GM18873 (cell line): ENCODE results near the gene EYS.

Experiments used
- ATAC-seq: cut with Tn5 transposase; IDR thresholded peaks from one replicate; pipeline ENCODE4 v1.9.1; 2021; ENCODE audit warnings: mild to moderate bottlenecking, moderate library complexity, moderate number of reproducible peaks; ENCODE audit not compliant: unreplicated experiment, low FRiP score

EYS gene

DNA sequence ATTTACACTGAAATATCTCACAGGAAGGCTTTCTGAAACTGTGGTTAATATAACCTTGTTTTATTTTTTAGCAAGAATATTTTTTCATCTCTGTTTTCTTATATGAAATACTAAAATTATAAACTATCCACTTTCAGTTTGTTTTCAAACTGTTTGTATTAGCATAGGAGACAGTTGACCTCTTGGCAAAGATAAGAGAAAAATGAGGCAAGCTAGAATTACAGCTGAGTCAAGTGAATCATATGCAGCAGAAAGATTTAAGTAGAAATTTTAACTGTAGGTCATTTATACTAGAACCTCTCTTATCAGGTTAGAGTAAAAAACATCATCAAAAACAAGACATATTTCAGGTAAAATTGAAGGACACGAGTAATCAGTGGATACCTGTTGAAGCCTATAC lies 1278.8 kb downstream of the EYS start:
- no peak for ATAC-seq

DNA sequence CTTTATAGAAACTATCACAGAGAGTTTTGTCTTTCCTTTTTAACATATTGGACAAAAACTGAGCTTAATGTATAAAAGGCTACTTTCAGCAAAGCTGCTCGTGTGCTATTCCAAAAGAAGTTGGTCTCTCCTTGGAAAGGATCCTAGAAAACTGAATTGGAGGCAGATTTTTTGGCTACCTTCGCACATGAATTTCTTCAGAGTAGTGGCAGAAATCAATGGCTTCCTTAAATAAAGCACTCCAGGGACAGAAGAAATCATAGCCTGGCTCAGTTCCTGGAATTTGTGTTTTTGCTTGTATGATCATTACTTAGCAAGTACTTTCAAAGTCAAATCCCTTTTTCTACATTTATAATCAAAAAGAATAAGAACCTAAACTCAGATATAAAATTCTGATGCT lies 1291.1 kb downstream of the EYS start:
- ATAC-seq = no peak

DNA sequence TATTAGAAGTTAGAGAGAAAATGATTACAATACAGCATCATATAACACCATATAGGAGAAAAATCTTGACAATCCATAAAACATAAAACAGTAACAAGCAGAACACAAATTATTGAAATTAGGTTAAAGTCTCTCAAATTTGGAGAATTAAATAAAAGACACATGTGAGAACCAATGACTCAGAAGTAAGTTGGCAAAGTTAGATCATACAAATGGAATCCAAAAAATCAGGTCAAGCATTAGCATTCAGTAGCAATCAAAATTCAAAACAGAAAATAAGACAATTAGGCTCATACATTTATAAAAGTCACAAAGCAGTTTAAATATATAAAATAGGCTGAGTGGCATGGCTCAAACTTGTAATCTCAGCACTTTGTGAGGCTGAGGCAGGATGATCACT lies 1295.8 kb downstream of the EYS start:
- no peak for ATAC-seq

DNA sequence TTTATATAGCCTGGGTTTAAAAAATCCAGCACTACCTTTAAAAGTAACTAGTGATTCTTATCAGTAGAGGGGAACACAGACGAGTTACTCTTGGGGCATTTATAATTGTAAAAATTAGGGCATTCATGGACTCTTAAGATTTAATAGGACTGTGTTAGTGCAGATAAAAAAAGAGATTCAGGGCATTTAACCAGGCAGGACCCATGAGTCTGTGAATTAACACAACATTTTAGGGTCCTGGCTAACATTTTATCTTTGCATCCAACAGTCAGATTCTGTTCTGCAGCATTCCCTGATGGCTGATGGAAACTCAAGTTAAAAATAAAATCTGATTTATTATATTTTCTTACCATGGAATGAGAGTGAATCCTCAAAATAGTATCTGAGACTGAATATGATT lies 1297.1 kb downstream of the EYS start:
- ATAC-seq = no peak

DNA sequence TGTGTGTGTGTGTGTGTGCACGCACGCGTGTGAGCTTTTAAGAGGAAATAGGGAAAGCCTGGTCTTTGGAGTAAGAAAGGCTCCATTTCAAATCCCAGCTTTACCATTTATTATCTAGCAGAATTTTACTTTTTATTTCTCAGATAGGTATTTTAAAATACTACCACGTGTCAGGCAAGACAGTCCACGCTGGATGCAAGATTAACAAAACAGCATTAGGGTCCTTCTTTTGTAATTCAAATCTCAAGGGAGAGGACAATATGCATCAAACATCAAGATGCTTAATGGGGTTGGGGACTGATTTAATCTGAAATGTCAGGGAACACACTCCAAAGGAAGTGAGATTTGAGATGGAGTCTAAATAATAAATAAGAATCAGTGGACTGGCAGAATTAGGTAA lies 1302.6 kb downstream of the EYS start:
- no peak for ATAC-seq

DNA sequence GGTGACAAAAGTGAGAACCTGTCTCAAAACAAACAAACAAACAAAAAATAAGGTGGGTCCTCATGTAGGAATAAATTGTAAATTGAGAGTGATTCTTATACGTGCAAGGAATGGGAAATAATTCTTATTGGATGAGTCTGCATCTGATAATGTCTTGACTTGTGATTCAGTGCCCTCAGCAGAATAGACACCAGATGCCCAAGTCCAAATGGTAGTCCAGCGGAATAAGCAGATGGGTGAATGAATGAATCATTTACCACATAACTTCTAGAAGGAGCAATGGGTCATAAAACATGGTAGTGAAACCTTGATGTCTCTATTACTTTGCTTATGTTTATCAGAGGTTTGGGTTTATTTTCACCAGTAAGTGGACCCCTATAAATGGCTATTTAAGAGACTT lies 1323.7 kb downstream of the EYS start:
- no peak for ATAC-seq

DNA sequence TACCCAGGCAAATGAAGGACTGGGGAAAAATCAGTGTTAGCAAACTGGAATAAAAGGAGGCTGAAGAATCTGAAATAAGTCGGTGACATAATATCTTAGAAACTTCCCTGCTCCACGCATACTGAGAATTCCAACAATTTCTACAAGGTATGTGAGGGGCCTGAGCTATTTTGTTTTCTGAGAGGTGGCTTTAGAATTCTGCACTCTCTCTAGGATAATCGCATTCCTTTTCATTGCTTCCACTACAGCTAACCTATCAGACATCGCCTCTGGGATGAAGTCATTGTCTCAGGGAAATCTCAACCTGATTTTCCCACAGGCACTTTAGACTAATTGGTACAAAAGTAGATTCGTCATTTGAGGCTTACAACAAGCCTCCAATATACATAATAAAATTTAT lies 1330.6 kb downstream of the EYS start:
- no peak for ATAC-seq

DNA sequence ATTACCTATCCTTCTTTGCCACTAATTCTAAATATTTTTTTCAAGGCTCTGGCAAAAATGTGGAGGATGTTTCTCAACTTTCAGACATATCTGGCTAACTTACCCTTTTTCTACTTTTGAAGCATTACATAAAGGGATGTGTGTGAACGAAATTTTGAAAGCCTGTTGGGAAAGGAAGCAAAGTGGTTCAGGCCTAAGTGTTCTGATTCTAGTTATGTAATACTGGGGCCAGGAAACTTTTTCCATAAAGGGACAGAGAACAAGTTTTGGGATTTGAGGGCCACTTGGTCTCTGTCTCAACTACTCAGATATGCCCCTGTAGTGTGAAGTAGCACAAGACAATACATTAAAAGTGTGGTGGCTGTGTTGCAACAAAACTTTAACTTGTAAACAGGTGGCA lies 1349.6 kb downstream of the EYS start:
- ATAC-seq = no peak

DNA sequence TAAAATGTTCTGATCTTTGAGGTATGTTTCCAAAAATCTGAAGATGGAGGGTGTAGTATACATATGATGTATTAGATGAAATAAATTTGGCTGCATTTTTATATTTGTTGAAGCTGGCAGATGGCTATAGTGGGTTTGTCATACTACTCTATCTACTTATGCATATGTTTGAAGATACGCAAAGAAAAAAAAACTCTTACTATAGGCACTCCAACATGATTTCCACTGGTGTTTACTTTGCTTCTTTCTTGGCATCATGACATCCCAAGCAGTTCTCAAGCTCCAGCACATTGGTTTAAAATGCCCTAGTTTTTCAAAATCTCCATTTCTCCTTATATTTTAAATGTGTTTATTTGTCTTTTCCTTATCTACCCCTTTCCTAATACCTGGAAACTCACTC lies 1359.6 kb downstream of the EYS start:
- no peak for ATAC-seq

DNA sequence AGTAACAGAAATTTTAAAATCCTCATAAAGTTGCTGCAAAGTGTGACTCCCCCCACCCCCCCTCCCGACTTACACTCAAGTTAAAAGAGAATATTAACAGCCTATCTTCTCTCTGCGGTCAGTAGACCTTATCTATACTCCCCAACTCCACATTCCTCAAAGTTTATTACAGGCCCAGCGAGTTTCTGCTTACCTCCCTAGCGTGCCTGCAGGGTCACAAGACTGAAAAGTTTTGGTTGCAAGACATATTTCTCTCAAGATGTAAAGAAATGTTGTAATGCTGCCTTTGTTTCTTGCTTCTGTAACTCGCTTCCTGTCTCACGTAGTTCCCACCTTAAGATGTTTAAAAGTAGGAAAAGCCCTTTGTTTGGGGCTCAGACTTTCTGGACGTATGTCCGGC lies 1371.8 kb downstream of the EYS start:
- no peak for ATAC-seq

DNA sequence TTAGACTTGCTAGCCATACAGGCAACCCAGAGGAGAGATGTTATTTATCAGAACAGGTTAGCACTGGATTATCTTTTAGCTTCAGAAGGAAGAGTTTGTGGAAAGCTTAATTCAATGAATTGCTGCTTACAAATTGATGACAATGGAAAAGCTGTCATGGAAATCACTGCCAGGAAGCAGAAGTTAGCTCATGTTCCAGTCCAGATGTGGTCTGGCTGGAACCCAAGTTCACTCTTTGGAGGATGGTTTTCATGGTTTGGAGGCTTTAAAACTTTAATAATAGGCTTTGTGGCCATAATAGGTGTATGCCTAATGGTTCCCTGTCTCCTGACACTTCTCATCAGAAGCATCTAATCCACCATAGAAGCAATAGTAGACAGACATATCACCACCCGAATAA lies 1372.4 kb downstream of the EYS start:
- ATAC-seq = no peak

DNA sequence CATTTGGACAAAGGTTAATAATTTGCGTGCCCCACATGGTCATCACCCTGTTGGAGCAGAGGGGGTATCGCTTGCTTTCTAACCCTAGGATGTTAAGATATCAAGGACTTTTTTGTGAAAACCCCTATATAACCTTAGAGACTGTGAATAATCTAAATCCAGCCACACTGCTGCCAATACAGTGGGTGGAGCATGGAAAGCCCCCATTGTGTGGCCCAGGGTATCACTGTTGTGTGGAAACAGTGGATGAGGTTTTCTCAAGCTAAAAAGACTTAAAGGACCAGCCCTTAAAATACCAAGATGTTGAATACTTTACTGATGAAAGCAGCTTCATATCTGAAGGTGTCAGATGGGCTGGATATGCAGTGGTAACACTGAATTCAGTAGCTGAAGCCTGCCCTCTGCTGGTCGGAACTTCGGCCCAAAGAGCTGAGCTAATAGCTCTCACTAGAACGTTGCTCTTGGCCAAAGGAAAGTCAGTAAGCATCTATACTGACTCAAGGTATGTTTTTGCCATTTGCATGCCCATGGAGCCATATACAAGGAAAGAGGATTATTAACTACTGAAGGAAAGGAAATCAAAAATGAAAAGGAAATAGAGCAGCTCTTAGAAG lies 1376.2 kb downstream of the EYS start:
- no peak for ATAC-seq

DNA sequence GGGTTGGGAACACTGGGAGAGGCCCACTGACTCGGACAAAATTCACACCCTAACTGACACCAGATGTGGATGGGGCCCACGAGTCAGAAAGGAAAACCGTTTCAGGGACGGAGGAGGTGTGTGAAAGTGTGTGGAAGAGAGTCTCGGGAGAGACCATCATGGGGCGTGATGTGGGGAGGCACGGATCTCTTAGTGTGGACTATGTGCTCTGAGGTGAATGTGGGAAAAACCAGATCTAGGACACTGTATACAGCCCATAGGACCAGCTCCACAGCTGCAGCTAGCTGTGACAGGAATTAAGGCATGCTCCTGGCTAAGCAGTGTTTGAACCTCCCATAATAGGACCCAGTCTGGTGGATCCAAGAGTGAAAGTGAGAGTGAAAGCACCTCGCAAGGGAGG lies 1380.1 kb downstream of the EYS start:
- no peak for ATAC-seq

DNA sequence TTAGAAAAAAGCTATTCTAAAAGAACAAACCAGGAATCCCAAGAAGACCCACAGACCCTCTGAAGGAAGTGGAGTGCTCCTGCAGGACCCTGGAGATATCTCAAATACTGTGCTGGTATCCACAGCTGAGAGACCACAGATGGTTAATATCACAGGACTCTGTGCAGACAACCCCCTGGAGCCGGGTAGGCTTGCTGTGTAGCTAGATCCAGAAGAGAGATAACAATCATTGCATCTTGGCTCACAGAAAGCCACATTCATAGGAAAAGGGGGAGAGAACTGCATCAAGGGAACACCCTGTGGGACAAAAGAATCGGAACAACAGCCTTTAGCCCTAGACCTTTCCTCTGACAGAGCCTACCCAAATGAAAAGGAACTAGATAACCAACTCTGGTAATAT lies 1381.9 kb downstream of the EYS start:
- no peak for ATAC-seq

DNA sequence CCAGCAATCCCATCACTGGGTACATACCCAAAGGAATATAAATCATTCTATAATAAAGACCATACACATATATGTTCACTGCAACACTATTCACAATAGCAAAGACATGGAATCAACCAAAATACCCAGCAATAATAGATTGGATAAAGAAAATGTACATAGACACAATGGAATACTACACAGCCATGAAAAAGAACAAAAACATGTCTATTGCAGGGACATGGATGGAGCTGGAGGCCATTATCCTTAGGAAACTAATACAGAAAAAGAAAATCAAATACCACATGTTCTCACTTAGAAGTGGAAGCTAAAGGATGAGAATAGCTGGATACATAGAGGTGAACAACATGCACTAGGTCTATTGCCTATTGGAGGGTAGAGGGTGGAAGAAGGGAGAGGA lies 1396.8 kb downstream of the EYS start:
- ATAC-seq = no peak

DNA sequence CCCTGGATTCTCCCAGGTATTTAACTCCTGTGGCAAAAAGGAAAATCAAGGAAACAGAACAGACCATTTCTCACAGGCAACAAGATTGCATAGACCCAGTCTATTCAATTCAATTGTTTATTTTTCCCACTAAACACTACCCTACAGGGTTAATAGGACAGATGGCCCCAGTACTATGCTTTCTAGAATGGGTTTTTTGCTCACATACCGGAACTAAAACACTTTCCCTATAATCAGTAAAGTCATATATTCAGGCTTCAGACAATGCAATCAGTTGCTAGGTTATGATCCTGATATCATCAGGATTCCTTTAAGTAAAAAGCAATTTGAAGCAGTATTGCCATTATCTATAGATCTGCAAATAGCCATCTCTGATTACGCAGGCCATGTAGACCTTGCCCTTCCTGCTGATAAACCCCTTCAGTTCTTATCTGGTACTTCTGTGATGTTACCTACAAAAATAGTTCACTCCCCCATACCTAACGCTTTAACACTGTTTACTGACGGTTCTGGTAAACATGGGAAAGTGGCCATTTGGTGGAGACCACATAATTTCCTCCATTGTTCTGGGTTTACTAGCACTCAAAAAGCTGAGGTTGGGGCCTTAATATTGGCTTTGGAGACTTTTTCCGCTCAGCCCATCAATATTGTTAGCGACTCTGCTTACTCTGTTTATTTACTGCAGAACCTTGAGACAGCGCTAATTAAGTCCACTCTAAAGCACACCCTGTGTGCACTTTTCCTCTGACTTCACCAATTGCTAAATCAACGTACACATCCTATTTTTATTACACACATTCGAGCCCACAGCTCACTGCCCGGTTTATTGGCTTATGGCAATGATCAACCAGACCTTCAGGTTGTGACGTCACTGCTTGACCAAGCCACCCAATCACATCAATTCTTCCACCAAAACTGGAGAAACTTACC lies 1405.5 kb downstream of the EYS start:
- no peak for ATAC-seq

DNA sequence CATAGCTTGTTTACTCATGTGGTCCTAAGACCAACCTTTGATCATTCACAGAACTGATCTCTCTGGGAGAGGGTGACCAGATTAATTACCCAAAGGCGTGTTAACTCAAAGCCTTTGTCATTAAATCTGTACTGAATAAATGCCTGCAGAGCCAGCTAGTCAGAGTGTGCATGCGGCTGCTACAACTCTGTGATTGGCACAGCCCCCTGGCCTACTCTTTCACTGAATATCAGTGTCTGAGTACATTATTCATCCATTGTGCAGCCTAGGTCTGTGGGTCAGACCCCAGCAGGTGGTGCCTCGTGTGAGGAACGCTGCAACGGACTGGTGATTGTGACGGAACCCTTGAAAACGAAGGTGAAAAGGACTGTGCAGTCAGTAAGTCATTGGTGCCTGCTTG lies 1407.8 kb downstream of the EYS start:
- no peak for ATAC-seq

DNA sequence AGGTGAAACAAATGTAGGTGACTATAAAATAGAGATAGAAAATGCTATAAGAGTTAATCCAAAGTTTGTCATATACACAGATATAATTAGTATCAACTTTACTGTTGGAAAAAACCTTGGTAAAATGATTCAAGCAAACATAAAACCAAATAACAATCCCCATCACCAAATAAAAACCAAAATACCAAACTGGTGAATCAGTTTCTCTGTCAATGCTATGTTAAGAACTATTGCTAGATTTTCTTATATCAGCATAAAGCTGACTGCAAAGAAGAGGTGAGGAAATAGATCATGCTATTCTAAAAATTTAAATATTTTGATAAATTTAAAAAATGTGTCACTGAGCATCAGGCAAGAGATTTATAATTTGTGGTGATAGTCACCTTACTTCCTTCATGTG lies 1413.0 kb downstream of the EYS start:
- no peak for ATAC-seq

DNA sequence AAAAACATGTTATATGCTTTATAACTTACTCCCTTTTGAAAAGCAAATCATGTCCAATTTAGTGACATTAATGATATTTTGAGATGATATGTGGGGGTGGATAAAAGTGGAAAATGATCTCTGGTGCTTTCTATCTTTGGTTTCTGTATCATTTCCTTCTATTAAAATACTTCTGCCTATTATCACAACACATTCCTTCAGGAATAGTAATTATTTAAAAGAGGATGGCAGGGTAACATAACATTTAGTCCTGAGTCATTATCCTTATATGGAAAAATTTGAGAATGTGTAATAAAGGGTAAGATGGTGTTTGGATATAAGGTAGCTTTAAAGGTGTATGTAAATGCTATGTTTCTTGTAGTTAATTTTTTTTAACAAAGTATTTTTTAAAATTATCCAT lies 1413.7 kb downstream of the EYS start:
- ATAC-seq = no peak

DNA sequence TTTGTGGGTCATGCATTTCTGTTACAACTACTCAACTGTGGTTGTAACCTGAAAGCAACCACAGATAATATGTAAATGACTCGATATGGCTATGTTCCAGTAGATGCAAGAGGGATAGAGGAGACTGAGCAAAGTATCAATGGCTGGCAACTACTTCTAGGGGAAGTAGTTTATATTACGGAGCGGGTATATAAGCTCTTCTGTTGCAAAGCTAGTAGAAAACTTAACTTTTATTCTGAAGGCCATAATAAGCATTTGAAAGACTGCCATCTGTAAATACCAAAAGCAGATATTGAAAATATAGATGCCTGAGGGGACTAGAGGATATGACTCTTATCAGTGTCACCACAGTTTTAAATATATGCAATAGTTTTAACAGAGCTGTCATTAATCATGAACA lies 1416.2 kb downstream of the EYS start:
- ATAC-seq = no peak

DNA sequence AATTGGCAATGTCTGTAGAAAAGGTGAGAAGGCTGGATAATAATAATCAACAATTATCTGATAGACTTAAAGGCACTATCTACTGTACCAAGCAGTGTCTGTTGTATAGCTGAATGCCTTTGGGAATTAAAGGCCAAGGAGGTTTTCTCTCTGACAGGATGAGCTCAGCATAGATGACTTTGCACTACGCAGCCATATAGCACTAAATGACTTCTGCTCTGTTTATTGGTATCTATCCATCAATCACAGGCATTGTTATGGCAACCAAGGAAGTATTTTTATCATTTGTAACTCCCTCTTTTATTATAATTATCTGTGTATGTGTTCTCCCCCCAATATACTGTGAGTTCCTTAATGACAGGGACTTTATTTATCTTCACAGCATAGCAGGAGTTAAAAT lies 1417.1 kb downstream of the EYS start:
- no peak for ATAC-seq

DNA sequence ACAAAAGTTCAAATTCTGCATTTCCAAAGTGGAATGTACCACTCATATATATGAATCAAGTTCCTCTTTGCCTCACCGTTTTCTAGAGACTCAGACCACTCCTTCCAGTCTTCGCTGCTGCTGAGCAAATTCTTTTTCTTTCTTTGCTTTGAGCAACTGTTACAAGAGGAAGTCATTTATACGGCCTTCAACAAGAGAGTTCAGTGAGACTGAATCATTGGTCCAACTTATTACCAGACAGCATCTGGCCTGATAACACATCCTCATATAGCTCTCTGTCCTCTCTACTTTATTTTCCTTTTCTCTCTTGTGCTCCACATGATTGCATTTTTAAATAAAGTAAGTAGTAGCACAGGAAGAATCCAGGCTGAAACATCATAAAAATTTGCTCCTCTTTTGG lies 1418.7 kb downstream of the EYS start:
- no peak for ATAC-seq
